LoVo (cell line): ENCODE measurements around the gene FAM118B.

Experiments used
- DNase-seq: peaks from one replicate; pipeline ENCODE4 v3.0.0-alpha.2; 2016; ENCODE audit warnings: low spot score

The FAM118B gene

DNA sequence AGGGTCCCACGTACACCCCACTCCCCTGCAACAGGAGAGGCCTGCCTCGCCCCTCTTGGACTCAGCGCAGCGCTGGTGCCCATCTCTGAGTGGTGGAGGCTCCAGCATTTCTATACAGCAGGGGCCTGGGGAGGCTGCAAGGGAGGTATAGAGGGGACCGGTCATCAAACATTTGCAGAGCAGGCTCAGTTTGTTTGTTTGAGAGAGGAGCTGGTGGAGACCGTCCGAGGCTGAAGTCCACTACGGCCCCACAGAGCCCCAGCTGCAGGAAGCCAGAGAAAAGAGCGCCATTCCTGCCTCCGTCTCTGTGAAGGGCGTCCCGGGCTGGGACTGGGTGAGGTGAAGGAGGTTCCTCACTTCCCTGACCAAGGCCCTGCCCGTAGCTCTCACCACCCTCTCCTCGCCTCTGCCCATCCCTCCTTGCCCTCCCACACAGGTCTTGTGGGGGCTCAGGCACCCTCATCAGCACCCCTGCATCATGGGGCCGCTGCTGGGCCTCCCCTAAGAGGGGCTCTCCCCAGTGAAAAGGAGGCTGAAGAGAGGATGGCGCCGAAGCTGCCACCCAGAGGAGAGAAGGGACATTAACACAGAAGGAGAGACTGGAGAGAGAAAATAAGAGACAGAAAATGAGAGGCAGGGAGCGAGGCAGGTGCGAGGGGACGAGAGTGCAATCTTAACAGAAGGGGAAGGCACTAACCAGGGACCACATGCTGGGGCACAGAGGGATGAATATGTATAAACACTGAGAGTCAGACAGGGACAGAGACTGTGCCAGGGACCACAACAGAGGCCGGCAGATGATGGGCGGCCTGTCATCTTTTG, 24.7 kb upstream of the FAM118B start:
- no peak for DNase-seq

DNA sequence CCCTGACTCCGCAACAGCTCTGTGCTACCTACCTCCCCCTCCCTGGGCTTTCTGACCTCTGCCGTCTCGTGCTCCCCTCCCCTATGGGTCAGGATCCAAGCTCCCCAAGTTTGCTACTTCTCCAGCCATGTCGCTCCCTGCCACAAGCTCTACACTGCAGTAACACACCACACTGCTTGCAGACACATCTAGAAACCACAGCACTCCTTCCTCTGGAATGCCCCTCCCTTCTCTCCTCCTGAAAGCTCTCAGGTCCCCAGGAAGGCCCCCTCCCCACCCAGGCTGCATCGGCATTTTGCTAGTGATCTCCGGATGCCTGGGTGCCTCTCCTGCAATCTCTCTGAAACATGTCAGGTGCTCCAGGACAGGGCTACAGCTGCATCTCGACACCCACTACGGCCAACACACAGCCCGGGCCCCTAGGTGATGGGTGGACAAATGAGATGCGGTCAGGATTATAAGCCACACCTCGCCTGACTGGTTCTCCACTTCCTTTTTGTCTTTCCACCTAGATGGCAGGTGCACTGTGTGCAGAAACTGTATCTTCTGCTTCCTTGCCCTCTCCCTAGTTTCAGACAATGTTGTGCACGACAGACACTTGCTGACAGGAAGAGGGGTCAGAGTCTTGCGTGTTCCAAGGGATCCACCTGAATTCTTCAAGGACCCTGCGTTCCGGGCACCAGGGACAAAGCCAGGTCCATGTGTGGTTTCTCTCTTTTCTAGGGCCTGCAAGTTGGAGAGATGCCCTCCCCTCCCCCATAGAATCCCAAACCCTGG, 23.1 kb upstream of the FAM118B start:
- DNase-seq, result no peak

DNA sequence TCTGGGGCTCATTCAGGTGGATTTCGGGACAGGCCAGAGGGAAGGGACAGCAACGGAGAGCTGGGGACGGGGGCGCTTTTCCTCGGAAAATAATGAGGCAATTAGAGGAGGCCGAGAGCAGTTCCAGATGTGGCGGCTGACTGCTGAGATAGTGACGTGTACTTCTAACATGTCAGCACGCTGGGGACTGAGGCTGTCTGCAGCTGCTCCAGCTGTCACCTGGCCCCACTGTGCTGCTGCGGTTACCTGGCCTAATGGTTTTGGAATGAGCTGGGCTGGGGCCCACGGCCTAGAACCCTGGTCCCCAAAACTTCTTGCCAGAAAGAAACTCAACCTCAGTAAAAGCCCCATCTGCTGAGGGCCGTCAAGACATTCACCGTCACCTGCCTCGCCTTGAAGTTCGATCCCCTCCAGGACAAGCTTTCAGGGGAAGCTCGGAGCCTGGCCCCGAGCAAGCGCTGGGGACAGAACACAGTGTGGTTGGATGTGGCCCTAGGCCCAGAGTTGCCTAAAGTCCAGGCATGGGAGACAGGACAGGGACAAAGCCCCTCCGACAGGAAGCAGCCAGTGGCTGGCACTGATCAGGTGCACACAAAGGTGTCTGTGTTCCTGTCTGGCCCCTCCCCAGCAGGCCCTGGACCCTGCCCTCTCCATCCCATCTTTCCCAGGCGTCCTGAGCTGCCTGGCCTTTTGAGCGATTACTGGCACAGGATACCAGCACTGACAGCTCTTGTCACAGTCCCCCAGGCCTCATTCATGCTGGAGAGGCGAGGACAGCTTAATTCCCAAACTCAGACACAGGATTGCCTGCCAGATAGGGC, 22.3 kb upstream of the FAM118B start:
- DNase-seq, result no peak

DNA sequence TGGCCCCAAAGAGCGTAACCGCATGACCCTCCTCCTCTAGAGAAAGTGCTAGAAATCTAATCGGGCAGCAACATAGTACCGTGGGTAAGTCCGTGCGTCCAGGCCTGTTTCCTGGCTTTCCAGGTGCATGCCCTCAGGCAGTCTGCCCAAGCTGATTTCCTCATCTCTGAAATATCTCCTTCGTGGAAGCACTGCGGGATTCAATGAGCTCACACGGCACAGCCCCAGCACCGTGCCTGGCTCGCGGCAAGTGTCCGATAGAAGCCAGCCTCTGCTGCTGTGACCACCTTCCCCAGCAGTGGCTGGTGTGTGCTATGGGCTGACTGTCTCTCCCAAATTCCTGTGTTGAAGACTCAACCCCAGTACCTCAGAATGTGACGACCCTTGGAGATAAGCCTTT, 20.8 kb upstream of the FAM118B start:
- DNase-seq, result no peak

GRCh38 chr11:126191379-126192073, 20.1 kb upstream of the FAM118B start:
- DNase-seq, result no peak

DNA sequence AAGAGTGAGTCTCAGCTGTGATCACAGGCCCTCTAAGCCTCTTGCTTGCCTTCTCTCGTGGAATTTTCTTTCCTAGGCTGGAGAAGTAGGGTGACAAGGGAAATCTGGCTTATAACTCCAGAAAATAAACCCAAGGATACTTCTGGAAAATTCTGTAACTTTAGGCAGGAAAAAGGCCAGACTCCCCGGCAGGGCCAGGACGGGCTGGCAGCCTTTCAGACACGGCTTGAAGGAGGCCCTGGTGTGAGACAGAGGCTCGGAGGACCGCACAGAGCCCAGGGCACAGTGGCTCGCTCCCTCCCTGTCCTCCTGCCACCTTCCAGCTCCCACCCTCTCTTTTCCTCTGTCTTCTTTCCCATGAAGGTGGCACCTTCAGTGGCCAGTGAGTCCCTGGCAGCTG, 19.2 kb upstream of the FAM118B start:
- DNase-seq, result no peak

DNA sequence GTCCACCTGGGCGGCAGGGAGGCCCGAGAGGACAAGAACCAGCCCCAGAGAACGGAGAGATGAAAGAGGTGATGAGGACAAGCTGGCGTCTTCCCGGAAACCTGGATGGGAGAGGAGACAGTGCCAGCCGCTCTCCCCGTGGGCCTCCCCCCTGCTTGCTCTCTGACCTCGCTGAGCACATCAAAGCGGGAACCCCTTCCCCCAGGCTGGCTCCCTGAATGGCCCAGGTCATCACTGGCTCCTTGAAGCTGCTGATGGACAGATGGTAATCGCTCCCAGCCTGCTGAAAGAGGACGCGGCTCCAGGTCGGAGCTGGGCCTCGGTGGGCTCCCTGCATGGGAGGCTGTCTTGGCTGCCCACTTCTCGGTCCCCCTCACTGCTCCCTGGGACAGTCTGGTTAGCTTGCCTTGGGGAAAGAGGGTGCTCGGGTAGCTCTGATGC, 18.5 kb upstream of the FAM118B start:
- no peak for DNase-seq

- peak; percentile 31 for DNase-seq
Measured at GRCh38 chr11:126194121-126194543, 17.4 kb upstream of the FAM118B start.

DNA sequence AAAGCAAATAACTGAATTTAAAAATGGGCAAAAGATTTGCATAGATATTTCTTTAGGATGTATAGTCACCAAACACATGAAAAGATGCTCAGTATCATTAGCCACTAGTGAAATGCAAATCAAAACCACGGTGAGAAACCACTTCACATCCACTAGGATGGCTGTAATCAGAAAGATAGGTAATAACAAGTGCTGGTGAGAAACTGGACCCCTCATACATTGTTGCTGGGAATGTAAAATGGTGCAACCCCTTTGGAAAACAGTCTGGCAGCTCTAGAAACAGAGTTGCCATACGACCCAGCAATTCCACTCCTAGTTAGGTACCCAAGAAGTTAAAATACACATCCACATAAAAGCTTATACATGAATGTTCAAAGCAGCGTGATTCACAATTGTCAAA, 16.5 kb upstream of the FAM118B start:
- DNase-seq, result no peak

DNA sequence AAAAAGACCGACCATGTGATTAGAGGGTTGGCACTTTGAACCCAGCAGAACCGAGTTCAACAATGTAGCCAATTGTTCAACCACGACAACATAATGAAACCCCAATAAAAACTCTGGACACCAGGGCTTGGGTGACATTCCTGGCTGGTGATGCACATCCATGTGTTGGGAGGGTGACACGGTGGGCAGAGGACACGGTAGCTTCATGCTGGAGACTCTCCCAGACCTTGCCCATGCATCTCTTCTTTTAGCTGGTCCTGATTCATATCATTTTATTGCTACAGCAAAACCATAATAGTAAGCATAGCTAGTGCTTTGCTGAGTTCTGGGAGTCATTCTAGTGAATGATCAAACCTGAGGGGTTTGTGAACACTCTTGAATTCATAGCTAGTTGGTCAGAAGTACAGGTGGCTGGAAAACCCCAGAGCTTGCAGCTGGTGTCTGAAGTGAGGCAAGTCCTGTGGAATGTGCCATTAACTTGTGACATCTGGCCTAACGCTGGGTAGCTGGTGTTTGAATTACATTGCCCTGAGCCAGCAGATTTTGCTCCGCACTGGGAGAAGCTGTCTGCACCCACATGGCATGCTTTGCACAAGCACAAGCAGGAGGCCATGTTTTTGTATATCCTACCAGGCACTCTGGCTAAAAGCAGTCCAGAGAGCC, 14.2 kb upstream of the FAM118B start:
- DNase-seq, result peak; percentile 2

DNA sequence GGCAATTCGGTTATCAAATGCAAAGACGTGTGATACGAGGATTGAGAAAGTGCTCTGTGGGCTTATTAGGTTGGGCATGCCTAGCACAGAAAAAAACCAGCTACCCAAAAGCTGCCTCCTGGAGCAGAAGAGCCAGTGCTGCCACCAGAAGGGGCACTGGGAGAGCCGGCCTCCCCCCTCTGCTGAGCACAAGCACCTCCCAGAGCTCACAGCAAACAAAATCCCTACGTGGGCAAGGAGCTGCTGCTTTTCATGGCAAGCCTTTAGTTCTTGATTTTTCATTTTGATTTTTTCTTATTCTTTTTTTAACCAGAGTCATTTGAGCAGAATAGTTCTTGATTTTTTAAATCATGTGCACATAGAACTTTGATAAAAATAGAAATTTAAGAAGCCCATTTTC, 12.9 kb upstream of the FAM118B start:
- DNase-seq, result no peak

- no peak for DNase-seq
Measured at GRCh38 chr11:126202646-126203359, 8.8 kb upstream of the FAM118B start.

- no peak for DNase-seq
Measured at GRCh38 chr11:126205359-126205758, 6.2 kb upstream of the FAM118B start.

DNA sequence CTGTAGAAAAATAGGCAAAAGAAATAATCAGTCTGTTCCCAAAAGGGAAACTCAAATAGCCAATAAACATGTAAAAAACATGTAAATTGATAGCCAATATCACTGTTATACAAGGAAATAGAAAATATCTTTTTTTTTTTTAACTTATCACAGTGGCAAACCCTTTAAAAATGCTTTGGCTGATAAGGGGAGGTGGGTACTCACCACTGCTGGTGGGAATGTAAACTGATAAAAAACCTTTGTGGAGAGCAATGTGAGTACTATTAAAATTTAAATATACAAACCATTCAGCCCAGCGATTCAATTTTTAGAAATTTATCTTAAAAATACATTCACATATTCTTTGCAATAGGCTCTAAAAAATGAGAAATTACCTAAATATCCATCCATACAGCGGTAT, 3.7 kb upstream of the FAM118B start:
- no peak for DNase-seq

- DNase-seq, result no peak
Measured at GRCh38 chr11:126210871-126211235, 729 bp upstream of the FAM118B start.

GRCh38 chr11:126212089-126212660, 593 bp downstream of the FAM118B start:
- DNase-seq, result no peak

DNA sequence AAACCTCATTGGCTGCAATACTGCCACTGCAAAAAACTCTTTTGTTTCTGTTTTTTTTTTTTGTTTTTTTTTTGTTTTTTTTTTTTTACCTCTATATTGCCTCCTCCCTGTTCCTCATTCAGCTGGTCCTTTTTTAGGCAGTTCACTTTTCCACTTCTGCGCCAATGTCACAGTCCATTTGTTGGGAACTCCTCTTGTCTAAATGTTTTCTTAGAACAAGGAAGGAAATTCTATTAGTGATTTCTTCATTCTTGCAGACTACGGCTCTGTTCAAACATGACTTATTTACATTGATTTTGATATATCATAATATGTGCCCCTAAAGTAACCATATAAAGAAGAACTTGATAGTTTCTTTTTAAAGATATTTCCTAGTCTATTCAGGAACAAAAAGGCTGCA, 2.9 kb downstream of the FAM118B start:
- DNase-seq, result no peak

DNA sequence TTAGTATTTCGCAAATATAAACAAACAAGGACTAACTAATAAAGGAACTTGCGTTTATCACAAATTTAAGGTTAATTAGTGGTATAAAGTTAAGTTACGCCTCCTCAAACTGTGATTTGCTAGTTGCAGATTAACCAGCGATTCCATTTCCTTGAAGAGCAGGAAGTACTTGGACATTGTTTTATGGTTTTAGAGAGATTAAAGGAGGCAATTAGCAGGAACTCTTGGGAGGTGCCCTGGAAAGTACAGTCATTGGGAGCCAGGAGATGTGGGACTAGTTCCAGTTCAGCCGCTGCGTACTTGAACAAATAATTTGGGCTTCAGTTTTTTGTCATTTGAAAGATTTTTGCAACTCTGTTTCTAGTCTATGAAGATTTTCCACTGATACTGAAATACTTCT, 3.3 kb downstream of the FAM118B start:
- DNase-seq, result peak; percentile 73

- no peak for DNase-seq
Measured at GRCh38 chr11:126216526-126217305, 5.1 kb downstream of the FAM118B start.

GRCh38 chr11:126217491-126217890, 5.9 kb downstream of the FAM118B start:
- no peak for DNase-seq
